HCT116 (cell line): Measurements from ENCODE around the gene PTPRR. TPM values are rescaled to one million over a fixed set of nuclear protein-coding genes. Genes with fewer than 3 reads are reported as not detected.

Experiments used
- ATAC-seq: fragments of 200-7000 bp; cut with Tn5 transposase; 2 replicates; pipeline ENCODE4 v1.9.1; 2020; ENCODE audit warnings: mild to moderate bottlenecking, moderate library complexity
- BruUV-seq: library from RNA; stranded (reverse); fragments of 400-500 nt; replicated peaks from 2 replicates; lab custom pipeline; 2021; lab: Mats Ljungman, UMichigan
- CTCF ChIA-PET: fragments of 300-600 bp; sonication (Branson Sonifier 250); formaldehyde crosslinking; loops from one replicate; lab custom pipeline; 2021; ENCODE audit warnings: antibody characterized with exemption; lab: Charles Lee
- POLR2A ChIA-PET: fragments of 300-600, 350-600 bp; sonication (Branson Sonifier 250); formaldehyde crosslinking; loops from one replicate; lab custom pipeline; 2021; ENCODE audit warnings: antibody characterized with exemption; lab: Charles Lee
- RAD21 ChIA-PET, 2 experiments: fragments of 300-600 bp; sonication (Branson Sonifier 250); formaldehyde crosslinking; loops; one replicate each; lab custom pipeline; 2023; ENCODE audit warnings: low total read pairs in 2 of 2; ENCODE audit not compliant: uncharacterized antibody in 2 of 2, unreplicated experiment in 2 of 2, low non-redundant PET in 1 of 2; lab: Charles Lee
- DNase-seq: peaks from one replicate; pipeline ENCODE4 v3.0.0-alpha.2; 2010; ENCODE audit warnings: low read depth, low spot score
- H2AFZ ChIP-seq: fragments of 200-600 bp; shearing (Covaris generic), sonication (generic); 2 replicates; pipeline ENCODE4 v1.6.1; 2017; ENCODE audit warnings: low read depth, mixed run types, mixed read lengths, antibody characterized with exemption, low read length; ENCODE audit not compliant: poor library complexity, severe bottlenecking
- H3K27ac ChIP-seq: 2 replicates; pipeline ENCODE4 v1.5.1; 2012; ENCODE audit warnings: low read depth, low read length
- H3K27me3 ChIP-seq: fragments of 200-600 bp; sonication (generic); 2 replicates; pipeline ENCODE4 v1.6.1; 2016; ENCODE audit warnings: mixed run types, low read length, mixed read lengths; ENCODE audit not compliant: insufficient read depth
- H3K36me3 ChIP-seq, 2 experiments: fragments of 200-500 bp in 1 of 2; fragments of 200-600 bp in 1 of 2; sonication (Bioruptor generic) in 1 of 2; sonication (generic) in 1 of 2; 2 replicates each; pipeline versions ENCODE4 v1.5.1 to v1.6.1; 2014 to 2016; ENCODE audit warnings: low read length in 2 of 2, inconsistent platforms in 1 of 2, mixed read lengths in 1 of 2, mixed run types in 1 of 2; ENCODE audit not compliant: insufficient read depth in 2 of 2, control insufficient read depth in 1 of 2
- H3K4me1 ChIP-seq, 2 experiments: fragments of 200-600 bp in 1 of 2; sonication (generic) in 1 of 2; 2 replicates each; pipeline versions ENCODE4 v1.5.1 to v1.6.1; 2012 to 2017; ENCODE audit warnings: low read length in 2 of 2, inconsistent platforms in 1 of 2, mild to moderate bottlenecking in 1 of 2, mixed read lengths in 1 of 2, mixed run types in 1 of 2, moderate library complexity in 1 of 2; ENCODE audit not compliant: insufficient read depth in 2 of 2, control insufficient read depth in 1 of 2
- H3K4me2 ChIP-seq: fragments of 200-600 bp; sonication (generic); 2 replicates; pipeline ENCODE4 v1.6.1; 2017; ENCODE audit warnings: mixed run types, low read length, mixed read lengths
- H3K4me3 ChIP-seq, 2 experiments: fragments of 200-600 bp in 1 of 2; sonication (generic) in 1 of 2; replicated peaks in 1 of 2; 2 replicates each; pipeline ENCODE4 v1.5.1; 2011 to 2016; ENCODE audit warnings: low read length in 2 of 2, control low read depth in 1 of 2, low read depth in 1 of 2, mild to moderate bottlenecking in 1 of 2, mixed read lengths in 1 of 2, mixed run types in 1 of 2
- H3K79me2 ChIP-seq: fragments of 200-600 bp; sonication (generic); 2 replicates; pipeline ENCODE4 v1.6.1; 2017; ENCODE audit warnings: mild to moderate bottlenecking, mixed run types, low read length, moderate library complexity, mixed read lengths; ENCODE audit not compliant: insufficient read depth
- H3K9ac ChIP-seq: fragments of 200-600 bp; sonication (generic); 2 replicates; pipeline ENCODE4 v1.6.1; 2016; ENCODE audit warnings: low read length, mixed read lengths
- H3K9me2 ChIP-seq: fragments of 200-600 bp; sonication (generic), shearing (Covaris generic); 2 replicates; pipeline ENCODE4 v1.6.1; 2017; ENCODE audit warnings: mixed run types, mild to moderate bottlenecking, moderate library complexity; ENCODE audit not compliant: insufficient read depth
- H3K9me3 ChIP-seq, 2 experiments: fragments of 200-500 bp in 1 of 2; fragments of 200-600 bp in 1 of 2; sonication (Bioruptor generic) in 1 of 2; sonication (generic) in 1 of 2; 2 replicates each; pipeline ENCODE4 v1.6.1; 2014 to 2017; ENCODE audit warnings: low read length in 2 of 2, mixed read lengths in 2 of 2, inconsistent platforms in 1 of 2, low read depth in 1 of 2, mild to moderate bottlenecking in 1 of 2, mixed run types in 1 of 2, moderate library complexity in 1 of 2; ENCODE audit not compliant: control insufficient read depth in 1 of 2, insufficient read depth in 1 of 2
- H4K20me1 ChIP-seq: fragments of 200-600 bp; sonication (generic), shearing (Covaris generic); 2 replicates; pipeline ENCODE4 v1.6.1; 2017; ENCODE audit warnings: mixed run types, mild to moderate bottlenecking, moderate library complexity; ENCODE audit not compliant: insufficient read depth
- EZH2 ChIP-seq: fragments of 200-600 bp; sonication (generic); IDR thresholded peaks from 2 replicates; pipeline ENCODE4 v1.6.1; 2017; ENCODE audit warnings: antibody characterized with exemption, mixed run types
- EZH2phosphoT487 ChIP-seq: fragments of 200-600 bp; IDR thresholded peaks from 2 replicates; pipeline ENCODE4 v1.6.1; 2018; ENCODE audit warnings: antibody characterized with exemption, borderline replicate concordance
- JUND ChIP-seq: IDR thresholded peaks from 2 replicates; pipeline ENCODE4 v1.6.1; 2012
- POLR2AphosphoS5 ChIP-seq: IDR thresholded peaks from 2 replicates; pipeline ENCODE4 v1.6.1; 2011; ENCODE audit warnings: mild to moderate bottlenecking, low read depth, low read length, moderate library complexity
- REST ChIP-seq: IDR thresholded peaks from 2 replicates; pipeline ENCODE4 v1.6.1; 2012; ENCODE audit warnings: low read depth
- SRF ChIP-seq: IDR thresholded peaks from 2 replicates; pipeline ENCODE4 v1.6.1; 2012; ENCODE audit warnings: low read depth
- TCF7L2 ChIP-seq: IDR thresholded peaks from 2 replicates; pipeline ENCODE4 v1.7.0; 2011; ENCODE audit warnings: borderline replicate concordance, inconsistent platforms; ENCODE audit not compliant: insufficient read depth, insufficient read length; ENCODE audit errors: extremely low read depth
- intact Hi-C: fragments of 100-400 bp; cut with micrococcal nuclease; formaldehyde crosslinking; loops from 2 replicates; pipeline ENCODE4 v1.10.0; 2022
- total RNA-seq: library from RNA; stranded (reverse); gene quantifications from one replicate; pipeline ENCODE4 v1.2.1, GENCODE V29; 2021; ENCODE audit not compliant: unreplicated experiment
- TF ChIP-seq, protein P1 (sequence below), 3 experiments: fragments of 200-600 bp in 1 of 3; sonication (generic) in 1 of 3; IDR thresholded peaks in 2 of 3; conservative IDR thresholded peaks in 1 of 3; 2 replicates each; pipeline ENCODE4 v1.5.1; 2012 to 2017; ENCODE audit warnings: low read depth in 2 of 3, low read length in 2 of 3, antibody characterized with exemption in 1 of 3, borderline replicate concordance in 1 of 3, control low read depth in 1 of 3, mild to moderate bottlenecking in 1 of 3, mixed read lengths in 1 of 3, mixed run types in 1 of 3, moderate library complexity in 1 of 3; ENCODE audit not compliant: insufficient read depth in 1 of 3

PTPRR gene
- total RNA-seq, 1 experiment from 2014 or later: 0.27 TPM

DNA sequence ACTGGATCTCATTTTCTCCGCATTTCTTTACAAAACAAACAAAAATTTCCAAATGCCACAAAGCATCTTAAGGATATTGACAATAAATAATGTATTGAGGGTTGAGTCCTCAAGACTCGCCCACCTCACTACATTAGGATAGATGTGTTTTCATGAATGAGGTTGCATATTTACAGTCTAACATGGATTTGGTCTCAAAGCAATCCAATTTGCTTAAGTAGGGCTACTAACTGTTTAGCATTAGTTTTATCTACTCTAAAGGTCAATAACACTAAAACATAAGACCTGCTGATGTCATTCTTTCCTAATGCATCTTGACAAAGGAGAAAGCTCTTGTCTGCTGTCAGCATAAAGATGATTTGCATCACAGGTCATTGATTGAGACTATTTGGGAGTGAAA, 82.4 kb downstream of the PTPRR start:
- Histone ChIP-seq H3K9ac (no peak overlapping the region), H3K4me1 (no peaks in the 10 kb centered on the region), H3K27ac (no peak overlapping the region), H3K79me2 (no peaks in the 10 kb centered on the region), H4K20me1 (no peaks in the 10 kb centered on the region), H3K36me3 (no peaks in the 10 kb centered on the region), H3K9me3 (no peaks in the 10 kb centered on the region), H3K4me3 (no peak overlapping the region), H3K9me2 (no peaks in the 10 kb centered on the region; the same call in 1 of the 2 replicates), H3K4me2 (no peak overlapping the region), H2AFZ (no peak overlapping the region), H3K27me3 (no peaks in the 10 kb centered on the region)
- no TSS peak for BruUV-seq
- RAD21 ChIA-PET: no interaction called here
- TF ChIP-seq JUND (no peak), REST (no peak), TCF7L2 (no peak), EZH2 (no peak), EZH2phosphoT487 (no peak), SRF (no peak), POLR2AphosphoS5 (no peak)
- TF ChIP-seq, protein P1, sequence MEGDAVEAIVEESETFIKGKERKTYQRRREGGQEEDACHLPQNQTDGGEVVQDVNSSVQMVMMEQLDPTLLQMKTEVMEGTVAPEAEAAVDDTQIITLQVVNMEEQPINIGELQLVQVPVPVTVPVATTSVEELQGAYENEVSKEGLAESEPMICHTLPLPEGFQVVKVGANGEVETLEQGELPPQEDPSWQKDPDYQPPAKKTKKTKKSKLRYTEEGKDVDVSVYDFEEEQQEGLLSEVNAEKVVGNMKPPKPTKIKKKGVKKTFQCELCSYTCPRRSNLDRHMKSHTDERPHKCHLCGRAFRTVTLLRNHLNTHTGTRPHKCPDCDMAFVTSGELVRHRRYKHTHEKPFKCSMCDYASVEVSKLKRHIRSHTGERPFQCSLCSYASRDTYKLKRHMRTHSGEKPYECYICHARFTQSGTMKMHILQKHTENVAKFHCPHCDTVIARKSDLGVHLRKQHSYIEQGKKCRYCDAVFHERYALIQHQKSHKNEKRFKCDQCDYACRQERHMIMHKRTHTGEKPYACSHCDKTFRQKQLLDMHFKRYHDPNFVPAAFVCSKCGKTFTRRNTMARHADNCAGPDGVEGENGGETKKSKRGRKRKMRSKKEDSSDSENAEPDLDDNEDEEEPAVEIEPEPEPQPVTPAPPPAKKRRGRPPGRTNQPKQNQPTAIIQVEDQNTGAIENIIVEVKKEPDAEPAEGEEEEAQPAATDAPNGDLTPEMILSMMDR (IDR thresholded peaks at IDR 0.05 in 2 of 3, conservative IDR thresholded peaks at IDR 0.05 in 1 of 3; ENCODE audit: borderline replicate concordance in 1 of 3, insufficient read depth in 1 of 3, low read depth in 2 of 3, low read length in 2 of 3): no peak
- POLR2A ChIA-PET: no interaction called here
- intact Hi-C loops: no loop called here
- DNase-seq (no peak), ATAC-seq (no peak)
- CTCF ChIA-PET: interaction anchor here (1.2 kb wide), 1 partner anchor 11 kb away, joined by 3 read pairs; no protein-coding TSS in a partner anchor
